D341Med (cell line): ENCODE results near the gene SWT1.
A peak's percentile ranks its signal among the peaks of the same experiment; 100 is the strongest.

Source experiments
- DNase-seq: peaks from one replicate; pipeline ENCODE4 v3.0.0; 2012; ENCODE audit warnings: low spot score

SWT1 gene, protein sequence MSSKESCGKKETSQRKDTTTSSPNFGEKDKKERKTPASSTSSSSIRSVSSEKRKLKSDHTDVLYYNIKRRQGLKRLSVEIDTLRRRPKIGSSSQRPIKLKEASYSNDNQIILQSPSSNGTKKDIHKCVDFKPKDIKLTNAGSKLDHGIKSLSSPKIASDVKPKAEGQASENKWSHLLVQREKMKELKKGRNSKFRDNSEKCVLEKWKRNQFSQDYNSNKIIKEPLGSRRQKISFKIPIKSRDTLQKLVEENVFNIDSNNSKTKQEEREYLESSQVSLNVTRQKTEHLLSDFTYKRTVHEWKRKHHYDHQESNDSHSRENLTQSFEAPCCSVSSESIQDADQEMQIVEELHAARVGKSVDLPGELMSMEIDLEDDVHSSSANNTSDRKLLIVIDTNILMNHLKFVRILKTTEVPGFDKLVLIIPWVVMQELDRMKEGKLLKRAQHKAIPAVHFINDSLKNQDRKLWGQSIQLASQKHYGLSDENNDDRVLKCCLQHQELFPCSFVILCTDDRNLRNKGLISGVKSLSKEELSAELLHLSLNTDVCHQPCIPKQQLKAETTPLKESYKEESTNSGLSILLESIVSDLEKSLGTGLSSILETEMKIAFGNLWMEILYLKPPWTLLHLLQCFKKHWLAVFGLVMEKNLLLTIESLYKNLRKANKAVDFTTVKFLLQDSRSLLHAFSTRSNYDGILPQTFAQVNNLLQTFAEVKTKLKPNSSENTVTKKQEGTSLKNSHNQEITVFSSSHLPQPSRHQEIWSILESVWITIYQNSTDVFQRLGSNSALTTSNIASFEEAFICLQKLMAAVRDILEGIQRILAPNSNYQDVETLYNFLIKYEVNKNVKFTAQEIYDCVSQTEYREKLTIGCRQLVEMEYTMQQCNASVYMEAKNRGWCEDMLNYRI

GRCh38 chr1:185156854-185157598, at the start of gene SWT1, which contains the start of gene TRMT1L:
Gene SWT1, plus strand, starts transcription at chr1:185157167. Its CDS starts 3,675 bp downstream, at chr1:185160842.
Gene TRMT1L, minus strand, starts transcription at chr1:185156953. Its CDS starts 241 bp downstream, at chr1:185156712.
- peak; percentile 95 for DNase-seq

- DNase-seq = no peak
Observed at GRCh38 chr1:185108321-185108720, 48.6 kb upstream of the SWT1 start.

DNA sequence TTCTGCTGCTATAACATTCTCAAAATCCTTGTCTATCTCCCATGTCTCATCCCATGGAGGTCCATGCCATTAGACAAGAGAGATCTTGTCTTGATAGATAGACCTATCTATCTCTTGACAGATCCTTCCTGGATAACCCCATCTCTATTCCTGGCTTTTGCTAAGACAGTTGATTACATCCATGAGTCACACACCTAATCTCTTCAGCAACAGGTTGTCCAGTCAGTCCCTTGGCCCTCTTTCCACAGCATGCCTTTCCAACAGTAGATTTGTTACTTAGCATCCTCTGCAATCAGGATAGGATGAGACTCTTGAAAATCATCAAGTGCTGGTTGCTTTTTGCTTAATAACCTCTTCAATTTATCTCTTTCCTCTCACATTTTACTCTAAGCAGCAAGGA, 46.8 kb upstream of the SWT1 start:
- no peak for DNase-seq

DNA sequence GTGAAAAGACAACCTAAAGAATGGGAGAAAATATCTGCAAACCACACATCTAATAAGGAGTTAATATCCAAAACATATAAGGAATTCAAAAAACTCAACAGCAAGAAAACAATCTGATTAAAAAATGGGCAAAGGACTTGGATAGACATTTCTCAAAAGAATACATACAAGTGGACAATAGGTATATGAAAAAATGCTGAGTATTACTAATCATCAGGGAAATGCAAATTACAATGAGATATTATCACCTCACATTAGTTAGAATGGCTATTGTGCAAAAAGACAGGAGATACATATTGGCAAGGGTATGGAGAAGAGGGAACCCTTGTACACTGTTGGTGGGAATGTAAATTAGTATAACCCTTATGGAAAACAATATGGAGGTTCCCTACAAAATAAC, 45.1 kb upstream of the SWT1 start:
- no peak for DNase-seq

- DNase-seq = no peak
Observed at GRCh38 chr1:185112356-185112755, 44.6 kb upstream of the SWT1 start.

DNA sequence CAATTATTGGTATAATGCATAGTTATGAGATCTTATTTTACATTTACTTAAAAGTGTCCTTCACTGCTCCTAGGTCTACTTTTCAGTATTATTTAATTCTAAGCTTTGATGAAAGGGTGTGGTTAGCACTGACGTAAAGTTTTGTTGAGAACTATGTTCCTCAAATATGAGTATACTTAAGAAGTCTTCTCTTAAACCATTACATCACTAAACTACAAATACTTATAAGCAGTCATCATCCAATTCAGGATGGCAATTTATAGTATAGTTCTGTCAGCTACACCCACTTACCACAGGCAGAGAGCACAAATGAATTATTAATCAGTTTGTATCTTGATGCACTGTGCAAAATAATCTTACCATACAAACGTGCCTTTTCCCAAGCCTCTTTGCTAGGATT, 27.3 kb upstream of the SWT1 start:
- DNase-seq = no peak

GRCh38 chr1:185132534-185132933, 24.4 kb upstream of the SWT1 start:
- no peak for DNase-seq

DNA sequence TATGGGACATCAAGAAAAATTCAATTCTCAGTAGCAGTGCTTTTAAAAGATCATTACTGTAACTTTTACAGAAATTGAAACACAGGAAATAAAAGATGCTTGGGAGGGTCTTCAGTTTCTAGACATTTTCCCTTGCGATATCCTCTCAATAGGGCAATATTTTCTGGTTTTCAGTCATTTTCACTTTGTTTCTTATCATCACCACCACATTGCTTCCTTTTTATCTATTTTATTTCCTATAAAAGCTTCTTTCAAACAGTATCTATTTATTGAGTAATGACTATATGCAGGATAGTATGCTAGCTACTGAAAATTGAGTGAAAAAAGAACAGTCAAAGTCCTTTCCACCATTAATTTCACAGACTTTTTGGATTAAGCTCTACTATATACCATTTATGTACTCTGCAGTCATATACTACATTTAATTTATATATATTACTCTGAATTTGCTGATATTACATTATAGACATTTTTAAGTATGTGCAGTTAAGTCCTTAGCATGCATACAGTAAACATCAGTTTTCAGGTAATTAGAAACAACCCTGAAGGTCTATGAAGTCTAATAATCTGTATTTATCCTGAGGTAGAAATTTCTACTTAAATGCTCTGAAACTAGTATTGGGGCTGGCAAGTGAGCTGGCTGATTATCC, 18.9 kb upstream of the SWT1 start:
- DNase-seq = no peak

- no peak for DNase-seq
Observed at GRCh38 chr1:185139246-185139645, 17.7 kb upstream of the SWT1 start.

GRCh38 chr1:185144233-185144632, 12.7 kb upstream of the SWT1 start:
- no peak for DNase-seq

- no peak for DNase-seq
Observed at GRCh38 chr1:185151215-185151614, 5.8 kb upstream of the SWT1 start.

- DNase-seq = no peak
Observed at GRCh38 chr1:185152187-185152767, 4.7 kb upstream of the SWT1 start.

GRCh38 chr1:185154912-185155513, 2.0 kb upstream of the SWT1 start:
- DNase-seq = no peak

GRCh38 chr1:185155600-185156287, 1.2 kb upstream of the SWT1 start:
- DNase-seq = no peak

GRCh38 chr1:185156288-185156853, 596 bp upstream of the SWT1 start:
- DNase-seq = peak; percentile 82

- peak; percentile 20 for DNase-seq
Observed at GRCh38 chr1:185157599-185158412, 839 bp downstream of the SWT1 start.

DNA sequence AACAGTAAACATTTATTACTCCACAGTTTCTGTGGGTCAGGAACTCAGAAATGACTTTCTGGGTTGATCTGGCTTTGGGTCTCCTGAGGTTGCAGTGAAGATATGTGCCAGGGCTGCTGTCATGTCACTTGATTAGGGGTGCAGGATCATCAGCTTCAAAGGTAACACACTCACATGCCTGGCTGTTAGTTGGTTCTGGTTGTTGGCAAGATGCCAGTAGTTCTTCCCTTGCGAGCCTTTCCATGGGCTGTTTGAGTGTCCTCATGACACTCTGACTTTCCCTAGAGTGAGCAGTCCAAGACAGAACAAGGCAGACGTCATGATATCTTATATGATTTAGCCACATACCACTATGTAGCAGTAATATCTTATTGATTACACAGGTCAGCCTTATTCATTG, 1.8 kb downstream of the SWT1 start:
- no peak for DNase-seq

DNA sequence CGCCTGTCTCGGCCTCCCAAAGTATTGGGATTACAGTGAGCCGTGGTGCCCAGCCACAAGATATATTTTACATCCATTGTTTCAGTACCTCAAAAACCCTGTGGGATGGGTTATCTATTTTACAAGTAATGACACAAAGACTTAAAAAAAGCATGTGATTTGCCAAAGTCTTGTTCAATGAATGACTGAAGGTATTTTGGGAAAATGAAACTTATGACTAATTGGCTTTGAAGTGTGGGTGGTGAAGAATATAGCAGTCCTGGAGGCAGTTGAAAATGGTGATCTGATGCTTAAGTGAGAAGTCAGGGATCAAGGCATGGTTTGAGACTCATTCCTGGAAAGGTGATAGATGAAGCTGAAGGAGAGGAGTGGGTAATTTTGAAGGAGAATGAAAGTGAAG, 3.0 kb downstream of the SWT1 start:
- DNase-seq = no peak

DNA sequence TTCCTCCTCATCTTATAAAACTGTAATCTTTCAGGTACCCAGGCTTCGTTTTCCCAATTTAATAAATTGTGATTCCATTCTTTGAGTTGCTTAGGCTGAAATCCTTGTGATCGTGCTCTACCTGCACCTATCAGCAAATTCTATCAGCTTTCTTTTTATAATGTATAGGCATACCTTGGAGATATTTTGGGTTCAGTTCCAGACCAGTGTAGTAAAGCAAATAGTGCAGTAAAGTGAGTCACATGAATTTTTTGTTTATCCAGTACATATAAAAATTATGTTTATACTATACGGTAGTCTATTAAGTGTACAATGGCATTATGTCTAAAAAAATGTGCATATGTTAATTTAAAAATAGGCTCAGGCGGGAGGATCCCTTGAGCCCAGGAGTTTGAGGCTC, 5.5 kb downstream of the SWT1 start:
- DNase-seq = no peak
